Smooth muscle cell (in vitro differentiated cells): Measurements from ENCODE around the gene PITPNM3. TPM values are rescaled to one million over a fixed set of nuclear protein-coding genes. Genes with fewer than 3 reads are reported as not detected.

ENCODE experiments used
- DNase-seq: peaks from one replicate; lab custom pipeline; 2025; ENCODE audit not compliant: unreplicated experiment; lab: John Stamatoyannopoulos, UW
- H2AFZ ChIP-seq: fragments of 200-600 bp; sonication (generic); 2 replicates; pipeline ENCODE4 v1.6.0; 2016; ENCODE audit warnings: antibody characterized with exemption, low read depth, mild to moderate bottlenecking
- H3F3A ChIP-seq: fragments of 200-600 bp; sonication (generic); 2 replicates; pipeline ENCODE4 v1.6.0; 2017; ENCODE audit warnings: antibody characterized with exemption, low read depth
- H3K27ac ChIP-seq: fragments of 200-600 bp; sonication (generic); 2 replicates; pipeline ENCODE4 v1.5.1; 2016; ENCODE audit warnings: low read depth, mild to moderate bottlenecking
- H3K27me3 ChIP-seq: fragments of 200-600 bp; sonication (generic); 2 replicates; pipeline ENCODE4 v1.6.1; 2016; ENCODE audit warnings: low read depth, mild to moderate bottlenecking
- H3K36me3 ChIP-seq: fragments of 200-600 bp; sonication (generic); 2 replicates; pipeline ENCODE4 v1.5.1; 2016; ENCODE audit warnings: low read depth
- H3K4me1 ChIP-seq: fragments of 200-600 bp; sonication (generic); 2 replicates; pipeline ENCODE4 v1.5.1; 2016; ENCODE audit warnings: low read depth
- H3K4me2 ChIP-seq: fragments of 200-600 bp; sonication (generic); 2 replicates; pipeline ENCODE4 v1.6.0; 2016; ENCODE audit warnings: mild to moderate bottlenecking
- H3K4me3 ChIP-seq: fragments of 200-600 bp; sonication (generic); 2 replicates; pipeline ENCODE4 v1.5.1; 2016; ENCODE audit warnings: mild to moderate bottlenecking
- H3K79me2 ChIP-seq: fragments of 200-600 bp; sonication (generic); 2 replicates; pipeline ENCODE4 v1.6.0; 2016; ENCODE audit warnings: low read depth, mild to moderate bottlenecking
- H3K9ac ChIP-seq: fragments of 200-600 bp; sonication (generic); 2 replicates; pipeline ENCODE4 v1.6.0; 2016; ENCODE audit warnings: low read depth
- H3K9me3 ChIP-seq: fragments of 200-600 bp; sonication (generic); replicated peaks from 2 replicates; pipeline ENCODE4 v1.5.1; 2016; ENCODE audit warnings: low read depth
- H4K20me1 ChIP-seq: fragments of 200-600 bp; sonication (generic); 2 replicates; pipeline ENCODE4 v1.6.0; 2016; ENCODE audit warnings: low read depth
- CTCF ChIP-seq: fragments of 200-600 bp; sonication (generic); IDR thresholded peaks from 2 replicates; pipeline ENCODE4 v1.5.1; 2017; ENCODE audit warnings: borderline replicate concordance, mild to moderate bottlenecking, antibody characterized with exemption; ENCODE audit not compliant: insufficient read depth, poor library complexity, severe bottlenecking
- WGBS: methylation state at CpG from one replicate; pipeline ENCODE4 v1.1.7; 2016; ENCODE audit warnings: low lambda C conversion rate; 5-methylcytosine and 5-hydroxymethylcytosine counted together
- polyA plus RNA-seq: library from polyadenylated mRNA; unstranded; fragments of >200 nt; fragmentation: Nextera tagmentation; extraction: Ambion mirVana; gene quantifications from 2 replicates; pipeline ENCODE4 v1.2.1, GENCODE V29; 2016
- total RNA-seq: library from RNA; depleted of rRNA; stranded (reverse); fragments of >200 nt; gene quantifications from 2 replicates; pipeline ENCODE4 v1.2.3, GENCODE V29; 2014

PITPNM3 gene
- total and polyA plus RNA-seq, 2 experiments from 2014 or later: 2.4 to 2.6 TPM

- H4K20me1 ChIP-seq: no peaks in the 10 kb centered on the region
- H3K9ac ChIP-seq: no peak overlapping the region
- H3K36me3 ChIP-seq: no peaks in the 10 kb centered on the region
- no peaks in the 10 kb centered on the region for H3K79me2 ChIP-seq
- WGBS: 66% methylated on average over 5 of the region's 5 CpGs
- H2AFZ ChIP-seq: no peak overlapping the region
- H3K4me3 ChIP-seq: no peak overlapping the region
- peaks cover 9% of the 10 kb centered on the region for H3K4me1 ChIP-seq
- no peak for TF ChIP-seq CTCF
- DNase-seq: no peak
- H3K9me3 ChIP-seq: no peaks in the 10 kb centered on the region
- H3F3A ChIP-seq: no peaks in the 10 kb centered on the region
- H3K27ac ChIP-seq: no peak overlapping the region
- H3K27me3 ChIP-seq: no peaks in the 10 kb centered on the region
- H3K4me2 ChIP-seq: peak overlapping the region; percentile 26
Measured at GRCh38 chr17:6506679-6507231, 49.6 kb downstream of the PITPNM3 start.

- Histone ChIP-seq H3K27ac (no peak overlapping the region), H4K20me1 (no peaks in the 10 kb centered on the region), H2AFZ (no peak overlapping the region), H3K4me2 (no peak overlapping the region), H3K9me3 (no peaks in the 10 kb centered on the region), H3K4me3 (no peak overlapping the region), H3K9ac (no peak overlapping the region), H3K4me1 (peaks cover 9% of the 10 kb centered on the region), H3K79me2 (no peaks in the 10 kb centered on the region), H3K27me3 (no peaks in the 10 kb centered on the region), H3K36me3 (no peaks in the 10 kb centered on the region), H3F3A (no peaks in the 10 kb centered on the region)
- whole genome bisulfite sequencing: 75% methylated on average over 12 of the region's 12 CpGs
- TF ChIP-seq CTCF: no peak
- no peak for DNase-seq
Measured at GRCh38 chr17:6505425-6506142, 50.8 kb downstream of the PITPNM3 start.

- Histone ChIP-seq H3K9ac (no peak overlapping the region), H3K4me2 (no peak overlapping the region), H2AFZ (no peak overlapping the region), H3K27me3 (no peaks in the 10 kb centered on the region), H3K4me3 (no peak overlapping the region), H3F3A (no peaks in the 10 kb centered on the region), H3K9me3 (no peaks in the 10 kb centered on the region), H3K36me3 (no peaks in the 10 kb centered on the region), H3K27ac (no peak overlapping the region), H3K79me2 (no peaks in the 10 kb centered on the region), H3K4me1 (peaks cover 2% of the 10 kb centered on the region), H4K20me1 (no peaks in the 10 kb centered on the region)
- no peak for DNase-seq
- no peak for TF ChIP-seq CTCF
- WGBS: 88% methylated on average over 7 of the region's 7 CpGs
Measured at GRCh38 chr17:6503641-6504195, 52.6 kb downstream of the PITPNM3 start.
